Measurements from ENCODE around the gene MACC1.

DNA sequence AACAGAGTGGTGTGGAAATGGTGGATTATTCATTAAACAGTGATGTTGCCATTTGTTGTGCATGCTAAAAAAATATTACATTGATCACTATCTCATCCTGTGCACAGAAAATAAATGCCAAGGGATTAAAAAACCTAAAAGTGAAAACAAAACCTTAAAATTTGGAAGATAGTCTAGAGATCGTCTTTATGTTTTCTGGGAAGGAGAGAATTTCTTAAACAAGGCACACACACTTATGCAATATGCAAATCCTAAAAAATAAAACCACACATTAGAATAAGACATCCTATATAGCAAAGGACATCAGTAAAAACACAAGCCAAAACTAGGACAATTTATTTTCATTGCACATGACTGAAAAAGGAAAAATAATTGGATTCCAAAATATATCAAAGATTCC lies 54.5 kb downstream of the MACC1 start:
- TF ChIP-seq FOXA1 (IDR thresholded peaks at IDR 0.05) (no peak), CTCF (IDR thresholded peaks at IDR 0.05; ENCODE audit: low read depth, low read length, missing input control) (no peak), SP1 (IDR thresholded peaks at IDR 0.05) (no peak), GABPA (IDR thresholded peaks at IDR 0.05 in 1 of 2, conservative IDR thresholded peaks at IDR 0.05 in 1 of 2) (no peak), MAX (IDR thresholded peaks at IDR 0.05) (no peak), JUND (IDR thresholded peaks at IDR 0.05) (no peak), RXRA (IDR thresholded peaks at IDR 0.05) (no peak), EGR1 (IDR thresholded peaks at IDR 0.05; ENCODE audit: low read depth in 2 of 2) (no peak)
- TF ChIP-seq, protein P1, sequence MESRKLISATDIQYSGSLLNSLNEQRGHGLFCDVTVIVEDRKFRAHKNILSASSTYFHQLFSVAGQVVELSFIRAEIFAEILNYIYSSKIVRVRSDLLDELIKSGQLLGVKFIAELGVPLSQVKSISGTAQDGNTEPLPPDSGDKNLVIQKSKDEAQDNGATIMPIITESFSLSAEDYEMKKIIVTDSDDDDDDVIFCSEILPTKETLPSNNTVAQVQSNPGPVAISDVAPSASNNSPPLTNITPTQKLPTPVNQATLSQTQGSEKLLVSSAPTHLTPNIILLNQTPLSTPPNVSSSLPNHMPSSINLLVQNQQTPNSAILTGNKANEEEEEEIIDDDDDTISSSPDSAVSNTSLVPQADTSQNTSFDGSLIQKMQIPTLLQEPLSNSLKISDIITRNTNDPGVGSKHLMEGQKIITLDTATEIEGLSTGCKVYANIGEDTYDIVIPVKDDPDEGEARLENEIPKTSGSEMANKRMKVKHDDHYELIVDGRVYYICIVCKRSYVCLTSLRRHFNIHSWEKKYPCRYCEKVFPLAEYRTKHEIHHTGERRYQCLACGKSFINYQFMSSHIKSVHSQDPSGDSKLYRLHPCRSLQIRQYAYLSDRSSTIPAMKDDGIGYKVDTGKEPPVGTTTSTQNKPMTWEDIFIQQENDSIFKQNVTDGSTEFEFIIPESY (IDR thresholded peaks at IDR 0.05): no peak
- TF ChIP-seq, protein P2, sequence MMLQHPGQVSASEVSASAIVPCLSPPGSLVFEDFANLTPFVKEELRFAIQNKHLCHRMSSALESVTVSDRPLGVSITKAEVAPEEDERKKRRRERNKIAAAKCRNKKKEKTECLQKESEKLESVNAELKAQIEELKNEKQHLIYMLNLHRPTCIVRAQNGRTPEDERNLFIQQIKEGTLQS (IDR thresholded peaks at IDR 0.05): no peak

Measured in liver (tissue), 3 donors.